GM12872 (cell line): ENCODE data around the gene CBX5.

Source experiments
- TF ChIP-seq, protein P1 (sequence below): IDR thresholded peaks from 3 replicates; pipeline ENCODE4 v1.5.1; 2011; ENCODE audit warnings: low read depth, mild to moderate bottlenecking, low read length, moderate library complexity; ENCODE audit not compliant: insufficient read depth

CBX5 gene

DNA sequence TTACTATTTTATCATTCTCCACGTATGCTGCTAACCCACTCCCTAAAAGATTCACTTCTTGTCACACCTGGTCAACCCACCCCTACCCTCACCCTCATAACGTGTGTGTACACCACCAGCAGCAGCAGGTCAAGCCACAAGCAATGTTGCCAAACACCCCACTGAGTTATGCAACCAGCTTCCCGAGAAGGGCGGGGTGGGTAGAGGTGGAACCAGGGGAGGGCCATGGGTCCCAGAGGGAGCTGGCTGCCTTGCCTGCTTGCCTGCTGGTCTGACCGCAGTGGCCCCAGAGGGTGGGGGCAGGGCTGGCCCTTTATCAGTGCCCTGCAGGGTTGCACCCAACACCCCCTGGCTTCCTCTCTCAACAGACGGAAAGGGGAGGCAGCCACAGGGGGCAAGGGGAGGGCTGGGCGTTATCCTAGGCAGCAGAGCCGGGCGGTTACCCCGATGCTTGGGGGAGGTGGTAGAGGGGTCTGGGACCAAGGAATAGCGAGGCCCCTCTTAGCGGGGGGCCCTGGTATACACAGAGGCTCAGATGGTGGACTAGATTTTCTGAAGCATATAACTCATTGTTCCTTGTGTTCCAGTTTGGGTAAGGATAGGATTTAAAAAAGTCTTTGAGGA lies 24.4 kb upstream of the CBX5 start:
- TF ChIP-seq, protein P1, sequence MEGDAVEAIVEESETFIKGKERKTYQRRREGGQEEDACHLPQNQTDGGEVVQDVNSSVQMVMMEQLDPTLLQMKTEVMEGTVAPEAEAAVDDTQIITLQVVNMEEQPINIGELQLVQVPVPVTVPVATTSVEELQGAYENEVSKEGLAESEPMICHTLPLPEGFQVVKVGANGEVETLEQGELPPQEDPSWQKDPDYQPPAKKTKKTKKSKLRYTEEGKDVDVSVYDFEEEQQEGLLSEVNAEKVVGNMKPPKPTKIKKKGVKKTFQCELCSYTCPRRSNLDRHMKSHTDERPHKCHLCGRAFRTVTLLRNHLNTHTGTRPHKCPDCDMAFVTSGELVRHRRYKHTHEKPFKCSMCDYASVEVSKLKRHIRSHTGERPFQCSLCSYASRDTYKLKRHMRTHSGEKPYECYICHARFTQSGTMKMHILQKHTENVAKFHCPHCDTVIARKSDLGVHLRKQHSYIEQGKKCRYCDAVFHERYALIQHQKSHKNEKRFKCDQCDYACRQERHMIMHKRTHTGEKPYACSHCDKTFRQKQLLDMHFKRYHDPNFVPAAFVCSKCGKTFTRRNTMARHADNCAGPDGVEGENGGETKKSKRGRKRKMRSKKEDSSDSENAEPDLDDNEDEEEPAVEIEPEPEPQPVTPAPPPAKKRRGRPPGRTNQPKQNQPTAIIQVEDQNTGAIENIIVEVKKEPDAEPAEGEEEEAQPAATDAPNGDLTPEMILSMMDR: no peak

- TF ChIP-seq, protein P1: no peak
Measured at GRCh38 chr12:54303640-54304039, 23.7 kb upstream of the CBX5 start.

DNA sequence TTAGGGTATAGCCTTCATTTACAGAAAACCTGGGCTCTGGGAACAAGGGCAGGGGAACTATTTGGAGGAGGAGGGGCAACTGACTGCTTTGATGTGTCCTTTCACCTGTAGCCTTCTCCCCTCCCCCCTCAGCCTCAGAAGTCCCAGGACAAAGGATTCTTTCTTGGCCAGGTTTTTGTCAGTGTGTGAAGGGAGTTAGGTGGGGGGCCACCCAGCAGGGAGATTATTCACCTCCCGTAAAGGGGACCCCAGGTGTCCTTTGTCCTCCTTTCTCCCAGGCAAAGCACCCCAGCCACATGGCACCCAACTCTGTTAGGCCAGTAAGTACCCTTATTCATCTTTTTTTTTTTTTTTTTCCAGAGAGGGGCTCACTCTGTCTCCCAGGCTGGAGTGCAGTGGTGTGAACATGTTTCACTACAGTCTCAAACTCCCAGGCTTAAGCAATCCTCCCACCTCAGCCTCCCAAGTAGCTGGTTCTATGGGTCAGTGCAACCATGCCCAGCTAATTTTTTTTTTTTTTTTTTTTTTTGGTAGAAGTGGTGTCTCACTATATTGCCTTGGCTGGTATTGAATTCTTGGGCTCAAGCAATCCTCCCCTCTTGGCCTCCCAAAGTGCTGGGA lies 21.6 kb upstream of the CBX5 start:
- TF ChIP-seq, protein P1: no peak

DNA sequence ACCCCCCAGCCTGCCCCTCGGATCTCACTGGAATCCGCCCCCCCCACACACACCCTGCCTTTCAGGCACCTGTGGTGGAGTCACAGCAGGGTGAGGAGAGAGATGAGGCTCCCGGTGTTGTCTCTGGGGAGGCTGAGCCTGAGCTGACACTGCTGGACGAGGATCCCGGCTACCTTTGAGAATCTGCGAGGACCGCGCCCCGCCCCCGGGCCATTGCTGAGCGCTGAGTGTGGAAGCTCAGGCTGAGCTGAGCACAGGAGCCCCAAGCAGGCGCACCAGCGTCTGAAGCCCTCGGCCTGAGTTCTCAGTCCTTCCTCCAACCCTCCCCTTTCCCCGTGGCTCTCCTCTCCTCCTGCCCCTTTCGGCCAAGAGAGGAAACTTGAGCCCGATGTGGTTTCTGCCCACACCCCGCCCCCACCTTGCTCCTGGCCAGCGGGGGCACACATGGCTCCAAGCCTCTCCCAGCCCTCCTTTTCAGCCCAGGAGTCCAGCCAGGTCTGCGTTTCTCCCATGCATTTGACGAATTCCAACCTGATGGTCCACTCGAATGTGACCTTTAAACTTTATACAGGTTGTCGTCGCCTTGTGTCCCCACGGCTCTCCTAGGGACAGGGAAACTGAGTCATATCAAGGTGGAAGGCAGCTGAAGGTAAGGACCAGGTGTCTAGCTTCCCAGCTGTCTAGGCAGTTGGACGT lies 21.0 kb upstream of the CBX5 start, which contains the start of gene NFE2:
Gene NFE2 (minus strand): TSS at position 284 of the 696 bp plus-strand sequence. CDS start 5,767 bp downstream, outside the sequence.
- TF ChIP-seq, protein P1: no peak

- TF ChIP-seq, protein P1: no peak
Measured at GRCh38 chr12:54300225-54300731, 20.4 kb upstream of the CBX5 start.

- TF ChIP-seq, protein P1: no peak
Measured at GRCh38 chr12:54299515-54300224, 19.7 kb upstream of the CBX5 start.

- TF ChIP-seq, protein P1: no peak
Measured at GRCh38 chr12:54298904-54299303, 19.0 kb upstream of the CBX5 start.
